Osteocyte (in vitro differentiated cells): ENCODE measurements around the gene UBA52. TPM values are rescaled to one million over a fixed set of nuclear protein-coding genes. Genes with fewer than 3 reads are reported as not detected.

Experiments used
- DNase-seq: peaks from one replicate; pipeline ENCODE4 v3.0.0; 2021; ENCODE audit warnings: mixed read lengths; ENCODE audit not compliant: unreplicated experiment; ENCODE audit errors: extremely low spot score
- H3K27ac Mint-ChIP-seq: one replicate; pipeline ENCODE4 v1.8.0; 2021; ENCODE audit warnings: mild to moderate bottlenecking, mixed read lengths; ENCODE audit not compliant: unreplicated experiment
- H3K27me3 Mint-ChIP-seq: one replicate; pipeline ENCODE4 v1.8.0; 2021; ENCODE audit warnings: mixed read lengths; ENCODE audit not compliant: unreplicated experiment
- H3K36me3 Mint-ChIP-seq: one replicate; pipeline ENCODE4 v1.8.0; 2021; ENCODE audit warnings: mixed read lengths; ENCODE audit not compliant: unreplicated experiment
- H3K4me1 Mint-ChIP-seq: one replicate; pipeline ENCODE4 v1.8.0; 2021; ENCODE audit warnings: mixed read lengths; ENCODE audit not compliant: unreplicated experiment
- H3K4me3 Mint-ChIP-seq: one replicate; pipeline ENCODE4 v1.8.0; 2021; ENCODE audit warnings: mild to moderate bottlenecking, moderate library complexity, mixed read lengths; ENCODE audit not compliant: unreplicated experiment
- H3K9me3 Mint-ChIP-seq: one replicate; pipeline ENCODE4 v1.8.0; 2021; ENCODE audit warnings: mixed read lengths; ENCODE audit not compliant: unreplicated experiment
- CTCF ChIP-seq: fragments of 200-600 bp; sonication (generic); IDR thresholded peaks from 2 replicates; pipeline ENCODE4 v1.5.0; 2021; ENCODE audit warnings: antibody characterized with exemption, mild to moderate bottlenecking, moderate library complexity
- total RNA-seq: library from RNA; stranded (reverse); gene quantifications from 2 replicates; pipeline ENCODE4 v1.2.1, GENCODE V29; 2021

The UBA52 gene
- total RNA-seq, 1 donor from 2014 or later = 1,081 TPM

- Mint-ChIP-seq H3K27ac (no peak overlapping the region), H3K36me3 (peaks cover 30% of the 10 kb centered on the region), H3K4me1 (peaks cover 6% of the 10 kb centered on the region), H3K9me3 (no peaks in the 10 kb centered on the region), H3K27me3 (no peaks in the 10 kb centered on the region), H3K4me3 (no peak overlapping the region)
- DNase-seq = no peak
- TF ChIP-seq CTCF = no peak
Observed at GRCh38 chr19:18566953-18567352, 4.7 kb upstream of the UBA52 start.

- Mint-ChIP-seq H3K4me3 (no peak overlapping the region), H3K4me1 (peaks cover 17% of the 10 kb centered on the region), H3K9me3 (no peaks in the 10 kb centered on the region), H3K36me3 (peaks cover 25% of the 10 kb centered on the region), H3K27ac (no peak overlapping the region), H3K27me3 (no peaks in the 10 kb centered on the region)
- no peak for DNase-seq
- no peak for TF ChIP-seq CTCF
Observed at GRCh38 chr19:18568367-18568766, 3.3 kb upstream of the UBA52 start.

- peaks cover 18% of the 10 kb centered on the region for H3K4me1 Mint-ChIP-seq
- no peak overlapping the region for H3K27ac Mint-ChIP-seq
- H3K27me3 Mint-ChIP-seq = no peaks in the 10 kb centered on the region
- no peak for TF ChIP-seq CTCF
- no peak overlapping the region for H3K4me3 Mint-ChIP-seq
- H3K9me3 Mint-ChIP-seq = no peaks in the 10 kb centered on the region
- DNase-seq = no peak
- H3K36me3 Mint-ChIP-seq = peaks cover 20% of the 10 kb centered on the region
Observed at GRCh38 chr19:18574691-18575291, 3.1 kb downstream of the UBA52 start.

DNA sequence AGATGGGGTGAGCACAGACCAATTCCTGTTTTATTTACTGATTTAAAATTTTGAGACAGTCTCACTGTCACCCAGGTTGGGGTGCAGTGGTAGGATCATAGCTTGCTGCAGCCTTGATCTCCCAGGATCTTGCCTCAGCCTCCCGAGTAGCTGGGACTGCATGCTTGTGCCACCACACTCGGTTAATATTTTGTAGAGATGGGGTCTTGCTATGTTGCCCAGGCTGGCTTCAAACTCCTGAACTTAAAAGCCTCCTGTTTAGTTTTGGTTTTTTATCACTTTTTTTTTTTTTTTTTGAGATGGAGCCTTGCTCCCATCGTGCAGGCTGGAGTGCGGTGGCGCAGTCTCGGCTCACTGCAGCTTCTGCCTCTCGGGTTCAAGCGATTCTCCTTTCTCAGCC lies 4.7 kb downstream of the UBA52 start:
- H3K4me3 Mint-ChIP-seq = no peak overlapping the region
- H3K27me3 Mint-ChIP-seq = peaks cover 2% of the 10 kb centered on the region
- no peaks in the 10 kb centered on the region for H3K9me3 Mint-ChIP-seq
- no peak overlapping the region for H3K27ac Mint-ChIP-seq
- H3K36me3 Mint-ChIP-seq = peaks cover 18% of the 10 kb centered on the region
- no peak for DNase-seq
- TF ChIP-seq CTCF = no peak
- H3K4me1 Mint-ChIP-seq = peaks cover 15% of the 10 kb centered on the region

- H3K27me3 Mint-ChIP-seq = peaks cover 2% of the 10 kb centered on the region
- H3K27ac Mint-ChIP-seq = no peak overlapping the region
- no peak for TF ChIP-seq CTCF
- peaks cover 9% of the 10 kb centered on the region for H3K4me1 Mint-ChIP-seq
- H3K4me3 Mint-ChIP-seq = no peak overlapping the region
- DNase-seq = no peak
- peaks cover 18% of the 10 kb centered on the region for H3K36me3 Mint-ChIP-seq
- H3K9me3 Mint-ChIP-seq = no peaks in the 10 kb centered on the region
Observed at GRCh38 chr19:18577365-18577914, 5.8 kb downstream of the UBA52 start.
